Measurements from ENCODE around the gene SLC30A4.

The SLC30A4 gene

GRCh38 chr15:45457220-45457619 lies 65.3 kb downstream of the SLC30A4 start:
- Mint-ChIP-seq H3K27me3 (no peaks in the 10 kb centered on the region), H3K27ac (ENCODE audit: low read depth) (peak overlapping the region; percentile 90), H3K36me3 (ENCODE audit: insufficient read depth) (peaks cover 13% of the 10 kb centered on the region), H3K9me3 (no peaks in the 10 kb centered on the region), H3K4me3 (peak overlapping the region; percentile 82), H3K4me1 (peaks cover 40% of the 10 kb centered on the region)
- ATAC-seq (replicated peaks; ENCODE audit: extremely low read depth, poor library complexity, severe bottlenecking) (peak; percentile 5), DNase-seq (ENCODE audit: low spot score in 2 of 2) (no peak)

- peak overlapping the region; percentile 90 for H3K27ac Mint-ChIP-seq (ENCODE audit: low read depth)
- DNase-seq (ENCODE audit: low spot score in 2 of 2) (peak; percentile 33 to 56), ATAC-seq (replicated peaks; ENCODE audit: extremely low read depth, poor library complexity, severe bottlenecking) (peak; percentile 48)
- H3K36me3 Mint-ChIP-seq (ENCODE audit: insufficient read depth), result peaks cover 11% of the 10 kb centered on the region
- peaks cover 40% of the 10 kb centered on the region for H3K4me1 Mint-ChIP-seq
- no peaks in the 10 kb centered on the region for H3K9me3 Mint-ChIP-seq
- H3K4me3 Mint-ChIP-seq, result peak overlapping the region; percentile 82
- no peaks in the 10 kb centered on the region for H3K27me3 Mint-ChIP-seq
Measured at GRCh38 chr15:45456212-45457106, 66.1 kb downstream of the SLC30A4 start.

GRCh38 chr15:45454814-45455213 lies 67.7 kb downstream of the SLC30A4 start:
- ATAC-seq (replicated peaks; ENCODE audit: extremely low read depth, poor library complexity, severe bottlenecking) (peak; percentile 67), DNase-seq (ENCODE audit: low spot score in 2 of 2) (peak; percentile 32 to 59)
- Mint-ChIP-seq H3K36me3 (ENCODE audit: insufficient read depth) (peaks cover 5% of the 10 kb centered on the region), H3K9me3 (no peaks in the 10 kb centered on the region), H3K4me3 (peak overlapping the region; percentile 53), H3K27me3 (no peaks in the 10 kb centered on the region), H3K4me1 (peaks cover 40% of the 10 kb centered on the region), H3K27ac (ENCODE audit: low read depth) (peak overlapping the region; percentile 78)

GRCh38 chr15:45451265-45451664 lies 71.3 kb downstream of the SLC30A4 start:
- no peak for DNase-seq (ENCODE audit: low spot score in 2 of 2)
- H3K27ac Mint-ChIP-seq (ENCODE audit: low read depth), result no peak overlapping the region
- H3K4me3 Mint-ChIP-seq, result no peak overlapping the region
- peaks cover 17% of the 10 kb centered on the region for H3K4me1 Mint-ChIP-seq
- peaks cover 4% of the 10 kb centered on the region for H3K36me3 Mint-ChIP-seq (ENCODE audit: insufficient read depth)
- H3K9me3 Mint-ChIP-seq, result no peaks in the 10 kb centered on the region
- H3K27me3 Mint-ChIP-seq, result no peaks in the 10 kb centered on the region
- ATAC-seq (replicated peaks; ENCODE audit: extremely low read depth, poor library complexity, severe bottlenecking), result no peak

GRCh38 chr15:45449916-45450867 lies 72.4 kb downstream of the SLC30A4 start:
- Mint-ChIP-seq H3K27ac (ENCODE audit: low read depth) (no peak overlapping the region), H3K27me3 (no peaks in the 10 kb centered on the region), H3K4me3 (no peak overlapping the region), H3K36me3 (ENCODE audit: insufficient read depth) (peaks cover 3% of the 10 kb centered on the region), H3K9me3 (no peaks in the 10 kb centered on the region), H3K4me1 (peaks cover 13% of the 10 kb centered on the region)
- ATAC-seq (replicated peaks; ENCODE audit: extremely low read depth, poor library complexity, severe bottlenecking), result no peak
- no peak for DNase-seq (ENCODE audit: low spot score in 2 of 2)

GRCh38 chr15:45449395-45449794 lies 73.2 kb downstream of the SLC30A4 start:
- Mint-ChIP-seq H3K36me3 (ENCODE audit: insufficient read depth) (no peaks in the 10 kb centered on the region), H3K9me3 (no peaks in the 10 kb centered on the region), H3K4me1 (peaks cover 5% of the 10 kb centered on the region), H3K27me3 (no peaks in the 10 kb centered on the region), H3K27ac (ENCODE audit: low read depth) (no peak overlapping the region), H3K4me3 (no peak overlapping the region)
- ATAC-seq (replicated peaks; ENCODE audit: extremely low read depth, poor library complexity, severe bottlenecking), result no peak
- DNase-seq (ENCODE audit: low spot score in 2 of 2), result no peak

GRCh38 chr15:45448066-45448915 lies 74.3 kb downstream of the SLC30A4 start:
- H3K4me3 Mint-ChIP-seq, result no peak overlapping the region
- no peaks in the 10 kb centered on the region for H3K27me3 Mint-ChIP-seq
- no peaks in the 10 kb centered on the region for H3K9me3 Mint-ChIP-seq
- H3K4me1 Mint-ChIP-seq, result no peaks in the 10 kb centered on the region
- H3K36me3 Mint-ChIP-seq (ENCODE audit: insufficient read depth), result no peaks in the 10 kb centered on the region
- H3K27ac Mint-ChIP-seq (ENCODE audit: low read depth), result no peak overlapping the region
- ATAC-seq (replicated peaks; ENCODE audit: extremely low read depth, poor library complexity, severe bottlenecking) (no peak), DNase-seq (ENCODE audit: low spot score in 2 of 2) (no peak)

- ATAC-seq (replicated peaks; ENCODE audit: extremely low read depth, poor library complexity, severe bottlenecking) (no peak), DNase-seq (ENCODE audit: low spot score in 2 of 2) (no peak)
- Mint-ChIP-seq H3K27ac (ENCODE audit: low read depth) (no peak overlapping the region), H3K9me3 (no peaks in the 10 kb centered on the region), H3K4me1 (no peaks in the 10 kb centered on the region), H3K4me3 (no peak overlapping the region), H3K27me3 (no peaks in the 10 kb centered on the region), H3K36me3 (ENCODE audit: insufficient read depth) (no peaks in the 10 kb centered on the region)
Measured at GRCh38 chr15:45443645-45444044, 78.9 kb downstream of the SLC30A4 start.

GRCh38 chr15:45442507-45443135 lies 79.9 kb downstream of the SLC30A4 start:
- Mint-ChIP-seq H3K4me1 (no peaks in the 10 kb centered on the region), H3K4me3 (no peak overlapping the region), H3K9me3 (no peaks in the 10 kb centered on the region), H3K27me3 (no peaks in the 10 kb centered on the region), H3K36me3 (ENCODE audit: insufficient read depth) (no peaks in the 10 kb centered on the region), H3K27ac (ENCODE audit: low read depth) (no peak overlapping the region)
- DNase-seq (ENCODE audit: low spot score in 2 of 2), result no peak
- ATAC-seq (replicated peaks; ENCODE audit: extremely low read depth, poor library complexity, severe bottlenecking), result no peak

- ATAC-seq (replicated peaks; ENCODE audit: extremely low read depth, poor library complexity, severe bottlenecking) (no peak), DNase-seq (ENCODE audit: low spot score in 2 of 2) (no peak)
- Mint-ChIP-seq H3K4me1 (no peaks in the 10 kb centered on the region), H3K27me3 (no peaks in the 10 kb centered on the region), H3K27ac (ENCODE audit: low read depth) (no peak overlapping the region), H3K9me3 (no peaks in the 10 kb centered on the region), H3K4me3 (no peak overlapping the region), H3K36me3 (ENCODE audit: insufficient read depth) (no peaks in the 10 kb centered on the region)
Measured at GRCh38 chr15:45441686-45442085, 80.9 kb downstream of the SLC30A4 start.

GRCh38 chr15:45441036-45441435 lies 81.5 kb downstream of the SLC30A4 start:
- no peak overlapping the region for H3K27ac Mint-ChIP-seq (ENCODE audit: low read depth)
- no peaks in the 10 kb centered on the region for H3K27me3 Mint-ChIP-seq
- DNase-seq (ENCODE audit: low spot score in 2 of 2) (no peak), ATAC-seq (replicated peaks; ENCODE audit: extremely low read depth, poor library complexity, severe bottlenecking) (no peak)
- H3K4me1 Mint-ChIP-seq, result no peaks in the 10 kb centered on the region
- H3K9me3 Mint-ChIP-seq, result no peaks in the 10 kb centered on the region
- no peak overlapping the region for H3K4me3 Mint-ChIP-seq
- H3K36me3 Mint-ChIP-seq (ENCODE audit: insufficient read depth), result no peaks in the 10 kb centered on the region
